Lung (tissue), 12 donors: Measurements from ENCODE around the gene RNF10. TPM values are rescaled to one million over a fixed set of nuclear protein-coding genes. Genes with fewer than 3 reads are reported as not detected.

ENCODE experiments used
- ATAC-seq: fragments of 200-7000 bp; cut with Tn5 transposase; one replicate; pipeline ENCODE4 v1.9.1; 2020; ENCODE audit warnings: moderate number of reproducible peaks; ENCODE audit not compliant: insufficient read depth, low FRiP score
- DNase-seq, 3 donors: peaks; one replicate each; pipeline ENCODE4 v3.0.0-alpha.2; 2013 to 2017
- H3K27ac ChIP-seq, 2 donors: one replicate each; pipeline ENCODE4 v1.5.1; 2013; ENCODE audit warnings: mild to moderate bottlenecking in 2 of 2, moderate library complexity in 2 of 2, control low read depth in 1 of 2, inconsistent platforms in 1 of 2, low read depth in 1 of 2, low read length in 1 of 2
- H3K27me3 ChIP-seq, 3 donors: one replicate each; pipeline ENCODE4 v1.5.1; 2013; ENCODE audit warnings: low read length in 2 of 3; ENCODE audit not compliant: control insufficient read depth in 3 of 3, insufficient read depth in 3 of 3
- H3K36me3 ChIP-seq, 4 donors: one replicate each; pipeline ENCODE4 v1.5.1; 2013; ENCODE audit warnings: low read length in 4 of 4, mild to moderate bottlenecking in 1 of 4, moderate library complexity in 1 of 4; ENCODE audit not compliant: control insufficient read depth in 4 of 4, insufficient read depth in 4 of 4
- H3K4me1 ChIP-seq, 5 donors: one replicate each; pipeline ENCODE4 v1.5.1; 2013; ENCODE audit warnings: low read length in 5 of 5, mild to moderate bottlenecking in 2 of 5, moderate library complexity in 1 of 5; ENCODE audit not compliant: control insufficient read depth in 5 of 5, insufficient read depth in 5 of 5
- H3K4me3 ChIP-seq: one replicate; pipeline ENCODE4 v1.5.1; 2013; ENCODE audit warnings: mild to moderate bottlenecking, control low read depth, moderate library complexity
- H3K9ac ChIP-seq, 2 donors: one replicate each; pipeline ENCODE4 v1.5.1; 2013; ENCODE audit warnings: low read length in 2 of 2, control low read depth in 1 of 2; ENCODE audit not compliant: insufficient read depth in 1 of 2
- H3K9me3 ChIP-seq, 4 donors: one replicate each; pipeline ENCODE4 v1.5.1; 2013; ENCODE audit warnings: low read length in 3 of 4, mild to moderate bottlenecking in 1 of 4, moderate library complexity in 1 of 4; ENCODE audit not compliant: control insufficient read depth in 4 of 4, insufficient read depth in 3 of 4
- WGBS, 2 donors: extraction: QIAGEN DNeasy Blood & Tissue Kit; methylation state at CpG; one replicate each; pipeline ENCODE4 v1.1.7; 2013; 5-methylcytosine and 5-hydroxymethylcytosine counted together
- polyA plus RNA-seq, 2 donors: library from polyadenylated mRNA; stranded (reverse); fragments of 200-250 nt; gene quantifications; one replicate each; pipeline ENCODE4 v1.2.1, GENCODE V29; 2013
- total RNA-seq, 2 donors: library from RNA; depleted of rRNA in 1 of 2; stranded (reverse); fragments of >200 nt in 1 of 2; gene quantifications; one replicate each; pipeline ENCODE4 v1.2.1, GENCODE V29; 2014 to 2021
- TF ChIP-seq, protein P1 (sequence below): IDR thresholded peaks from 2 replicates; pipeline ENCODE4 v1.5.1; 2012; ENCODE audit warnings: mild to moderate bottlenecking; ENCODE audit errors: control extremely low read depth, extremely low read depth
- donor health status: control.
- donor health status: control.
- donor health status: Bipolar disorder and iron deficiency.
- donor health status: healthy.
- donor health status: DM: yes; HTN: yes; CAD: no.

RNF10 gene
- total and polyA plus RNA-seq, 4 donors, result 112 to 207 (median 175) TPM

DNA sequence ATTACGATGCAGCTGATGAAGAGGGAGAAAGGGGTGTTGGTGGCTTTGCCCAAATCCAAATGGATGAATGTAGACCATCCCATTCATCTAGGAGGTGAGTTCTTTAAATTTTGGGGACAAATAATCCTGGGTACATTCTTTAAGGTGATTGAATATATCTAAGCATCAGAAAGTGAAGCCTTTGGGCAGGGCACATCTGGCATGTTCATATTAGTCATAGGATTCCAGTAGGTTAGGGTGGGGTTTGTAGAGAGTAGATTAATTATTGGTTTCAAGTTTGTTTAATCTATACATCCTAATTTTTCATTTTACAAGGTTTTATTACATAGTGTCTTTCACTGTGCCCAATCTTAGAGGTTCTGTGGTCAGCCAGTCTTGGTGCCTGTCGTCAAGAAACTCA is 23.4 kb downstream of the RNF10 start:
- H3K27me3 ChIP-seq, result no peaks in the 10 kb centered on the region
- H3K4me1 ChIP-seq, result peaks cover 0 to 3% (median 0%) of the 10 kb centered on the region in 5 donors
- DNase-seq (no peak), ATAC-seq (no peak)
- no peak overlapping the region for H3K27ac ChIP-seq
- H3K36me3 ChIP-seq, result peaks cover 25 to 56% (median 29%) of the 10 kb centered on the region in 4 donors
- WGBS, 2 donors, result 96 to 98% methylated on average over 2 of the region's 2 CpGs
- TF ChIP-seq, protein P1, sequence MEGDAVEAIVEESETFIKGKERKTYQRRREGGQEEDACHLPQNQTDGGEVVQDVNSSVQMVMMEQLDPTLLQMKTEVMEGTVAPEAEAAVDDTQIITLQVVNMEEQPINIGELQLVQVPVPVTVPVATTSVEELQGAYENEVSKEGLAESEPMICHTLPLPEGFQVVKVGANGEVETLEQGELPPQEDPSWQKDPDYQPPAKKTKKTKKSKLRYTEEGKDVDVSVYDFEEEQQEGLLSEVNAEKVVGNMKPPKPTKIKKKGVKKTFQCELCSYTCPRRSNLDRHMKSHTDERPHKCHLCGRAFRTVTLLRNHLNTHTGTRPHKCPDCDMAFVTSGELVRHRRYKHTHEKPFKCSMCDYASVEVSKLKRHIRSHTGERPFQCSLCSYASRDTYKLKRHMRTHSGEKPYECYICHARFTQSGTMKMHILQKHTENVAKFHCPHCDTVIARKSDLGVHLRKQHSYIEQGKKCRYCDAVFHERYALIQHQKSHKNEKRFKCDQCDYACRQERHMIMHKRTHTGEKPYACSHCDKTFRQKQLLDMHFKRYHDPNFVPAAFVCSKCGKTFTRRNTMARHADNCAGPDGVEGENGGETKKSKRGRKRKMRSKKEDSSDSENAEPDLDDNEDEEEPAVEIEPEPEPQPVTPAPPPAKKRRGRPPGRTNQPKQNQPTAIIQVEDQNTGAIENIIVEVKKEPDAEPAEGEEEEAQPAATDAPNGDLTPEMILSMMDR, result no peak
- H3K9ac ChIP-seq, result no peak overlapping the region
- H3K4me3 ChIP-seq, result no peak overlapping the region
- no peaks in the 10 kb centered on the region for H3K9me3 ChIP-seq

- Histone ChIP-seq H3K4me3 (no peak overlapping the region), H3K27me3 (no peaks in the 10 kb centered on the region), H3K36me3 (peaks cover 44 to 63% (median 52%) of the 10 kb centered on the region in 4 donors), H3K9ac (no peak overlapping the region), H3K4me1 (no peaks in the 10 kb centered on the region), H3K9me3 (no peaks in the 10 kb centered on the region), H3K27ac (no peak overlapping the region)
- no peak for ATAC-seq
- TF ChIP-seq, protein P1, result no peak
- 88 to 91% methylated on average over 8 of the region's 8 CpGs for WGBS, 2 donors
- no peak for DNase-seq
Observed at GRCh38 chr12:120562906-120563305, 28.8 kb downstream of the RNF10 start.

DNA sequence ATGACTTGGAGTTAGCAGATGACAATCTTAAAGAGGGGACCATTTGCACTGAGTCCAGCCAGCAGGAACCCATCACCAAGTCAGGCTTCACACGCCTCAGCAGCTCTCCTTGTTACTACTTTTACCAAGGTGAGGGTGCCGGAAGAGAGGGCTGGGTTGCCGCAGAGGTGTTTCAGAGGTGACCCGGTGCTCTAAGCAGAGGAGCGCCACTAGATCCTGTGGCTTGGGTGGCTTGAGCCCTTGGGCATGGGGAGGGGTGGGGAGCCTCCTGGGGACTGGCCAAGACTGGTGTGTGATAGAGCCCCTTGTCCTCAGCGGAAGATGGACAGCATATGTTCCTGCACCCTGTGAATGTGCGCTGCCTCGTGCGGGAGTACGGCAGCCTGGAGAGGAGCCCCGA is 29.3 kb downstream of the RNF10 start:
- no peak overlapping the region for H3K4me3 ChIP-seq
- 96% methylated on average over 11 of the region's 11 CpGs for WGBS, 2 donors
- TF ChIP-seq, protein P1, result no peak
- no peak for ATAC-seq
- no peak overlapping the region for H3K27ac ChIP-seq
- no peak overlapping the region for H3K9ac ChIP-seq
- peaks cover 44 to 64% (median 54%) of the 10 kb centered on the region in 4 donors for H3K36me3 ChIP-seq
- H3K9me3 ChIP-seq, result no peaks in the 10 kb centered on the region
- no peaks in the 10 kb centered on the region for H3K27me3 ChIP-seq
- H3K4me1 ChIP-seq, result no peaks in the 10 kb centered on the region
- no peak for DNase-seq

GRCh38 chr12:120571299-120571698 is 37.1 kb downstream of the RNF10 start:
- ATAC-seq (no peak), DNase-seq (no peak)
- no peak overlapping the region for H3K9ac ChIP-seq
- H3K4me1 ChIP-seq, result no peaks in the 10 kb centered on the region
- no peak overlapping the region for H3K4me3 ChIP-seq
- 80% methylated on average over 5 of the region's 5 CpGs for WGBS, 2 donors
- no peaks in the 10 kb centered on the region for H3K9me3 ChIP-seq
- H3K27me3 ChIP-seq, result no peaks in the 10 kb centered on the region
- peaks cover 30 to 58% (median 55%) of the 10 kb centered on the region in 4 donors for H3K36me3 ChIP-seq
- peak overlapping the region in 1 of 2 donors; percentile 9 for H3K27ac ChIP-seq
- TF ChIP-seq, protein P1, result no peak
